C4-2B (cell line): ENCODE data around the gene LYPLA2.

Experiments used
- ZFX ChIP-seq: fragments of 450-650 bp; IDR thresholded peaks from 2 replicates; pipeline ENCODE4 v1.6.1; 2017
- TF ChIP-seq, protein P1 (sequence below): fragments of 450-650 bp; conservative IDR thresholded peaks from 2 replicates; pipeline ENCODE4 v1.5.1; 2017; ENCODE audit warnings: mild to moderate bottlenecking

- TF ChIP-seq, protein P1, sequence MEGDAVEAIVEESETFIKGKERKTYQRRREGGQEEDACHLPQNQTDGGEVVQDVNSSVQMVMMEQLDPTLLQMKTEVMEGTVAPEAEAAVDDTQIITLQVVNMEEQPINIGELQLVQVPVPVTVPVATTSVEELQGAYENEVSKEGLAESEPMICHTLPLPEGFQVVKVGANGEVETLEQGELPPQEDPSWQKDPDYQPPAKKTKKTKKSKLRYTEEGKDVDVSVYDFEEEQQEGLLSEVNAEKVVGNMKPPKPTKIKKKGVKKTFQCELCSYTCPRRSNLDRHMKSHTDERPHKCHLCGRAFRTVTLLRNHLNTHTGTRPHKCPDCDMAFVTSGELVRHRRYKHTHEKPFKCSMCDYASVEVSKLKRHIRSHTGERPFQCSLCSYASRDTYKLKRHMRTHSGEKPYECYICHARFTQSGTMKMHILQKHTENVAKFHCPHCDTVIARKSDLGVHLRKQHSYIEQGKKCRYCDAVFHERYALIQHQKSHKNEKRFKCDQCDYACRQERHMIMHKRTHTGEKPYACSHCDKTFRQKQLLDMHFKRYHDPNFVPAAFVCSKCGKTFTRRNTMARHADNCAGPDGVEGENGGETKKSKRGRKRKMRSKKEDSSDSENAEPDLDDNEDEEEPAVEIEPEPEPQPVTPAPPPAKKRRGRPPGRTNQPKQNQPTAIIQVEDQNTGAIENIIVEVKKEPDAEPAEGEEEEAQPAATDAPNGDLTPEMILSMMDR: no peak
- no peak for TF ChIP-seq ZFX
Observed at GRCh38 chr1:23804183-23804835, 13.4 kb downstream of the LYPLA2 start.
